ENCODE measurements around the gene NUMA1. TPM values are rescaled to one million over a fixed set of nuclear protein-coding genes. Genes with fewer than 3 reads are reported as not detected.

NUMA1 gene
- total RNA-seq, 2 donors from 2014 or later = 130 to 132 TPM

DNA sequence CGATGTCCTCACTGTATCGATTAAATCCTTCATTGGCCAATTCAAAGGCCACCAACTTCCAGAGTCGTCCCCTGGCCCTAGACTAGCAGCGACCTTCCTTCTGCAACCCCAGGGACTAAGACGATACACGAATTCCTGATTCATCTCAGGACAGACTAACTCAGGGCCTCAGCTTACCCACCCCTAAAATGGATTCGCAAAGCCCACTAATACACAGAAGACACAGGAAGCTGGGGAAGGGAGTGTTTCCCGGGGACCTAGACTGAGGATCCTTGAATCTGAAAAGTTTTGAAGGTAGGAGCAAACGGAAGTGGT, 22.2 kb upstream of the NUMA1 start:
- Mint-ChIP-seq H3K27ac (peak overlapping the region; percentile 92), H3K36me3 (ENCODE audit: low read depth) (peaks cover 38% of the 10 kb centered on the region)

GRCh38 chr11:72102162-72102561, 21.8 kb upstream of the NUMA1 start:
- Histone ChIP-seq H3K9ac (ENCODE audit: extremely low read depth, low read length, poor library complexity, severe bottlenecking) (peak overlapping the region; percentile 96), H3K4me3 (ENCODE audit: low read length) (peak overlapping the region; percentile 93), H3K9me3 (ENCODE audit: control insufficient read depth, low read length) (no peaks in the 10 kb centered on the region), H3K27me3 (ENCODE audit: control insufficient read depth, insufficient read depth, low read length, poor library complexity, severe bottlenecking) (no peaks in the 10 kb centered on the region), H3K36me3 (ENCODE audit: control insufficient read depth, insufficient read depth, low read length) (peaks cover 42% of the 10 kb centered on the region), H3K4me1 (ENCODE audit: control insufficient read depth, insufficient read depth, low read length) (no peaks in the 10 kb centered on the region), H3K27ac (ENCODE audit: low read depth, low read length) (no peak overlapping the region)
- Mint-ChIP-seq H3K4me3 (peak overlapping the region; percentile 80), H3K4me1 (peaks cover 20% of the 10 kb centered on the region), H3K27ac (peak overlapping the region; percentile 92), H3K9me3 (peaks cover 3% of the 10 kb centered on the region), H3K27me3 (ENCODE audit: insufficient read depth) (no peaks in the 10 kb centered on the region), H3K36me3 (ENCODE audit: low read depth) (peaks cover 37% of the 10 kb centered on the region)
- DNase-seq = no peak
- WGBS, 2 experiments (ENCODE audit: insufficient coverage in 1 of 2, insufficient read length in 1 of 2) = 38 to 74% methylated on average over 1 to 4 of the region's 4 CpGs
- TF ChIP-seq, protein P1, sequence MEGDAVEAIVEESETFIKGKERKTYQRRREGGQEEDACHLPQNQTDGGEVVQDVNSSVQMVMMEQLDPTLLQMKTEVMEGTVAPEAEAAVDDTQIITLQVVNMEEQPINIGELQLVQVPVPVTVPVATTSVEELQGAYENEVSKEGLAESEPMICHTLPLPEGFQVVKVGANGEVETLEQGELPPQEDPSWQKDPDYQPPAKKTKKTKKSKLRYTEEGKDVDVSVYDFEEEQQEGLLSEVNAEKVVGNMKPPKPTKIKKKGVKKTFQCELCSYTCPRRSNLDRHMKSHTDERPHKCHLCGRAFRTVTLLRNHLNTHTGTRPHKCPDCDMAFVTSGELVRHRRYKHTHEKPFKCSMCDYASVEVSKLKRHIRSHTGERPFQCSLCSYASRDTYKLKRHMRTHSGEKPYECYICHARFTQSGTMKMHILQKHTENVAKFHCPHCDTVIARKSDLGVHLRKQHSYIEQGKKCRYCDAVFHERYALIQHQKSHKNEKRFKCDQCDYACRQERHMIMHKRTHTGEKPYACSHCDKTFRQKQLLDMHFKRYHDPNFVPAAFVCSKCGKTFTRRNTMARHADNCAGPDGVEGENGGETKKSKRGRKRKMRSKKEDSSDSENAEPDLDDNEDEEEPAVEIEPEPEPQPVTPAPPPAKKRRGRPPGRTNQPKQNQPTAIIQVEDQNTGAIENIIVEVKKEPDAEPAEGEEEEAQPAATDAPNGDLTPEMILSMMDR (conservative IDR thresholded peaks at IDR 0.05) = no peak

More for the DNA sequence above, 22.2 kb upstream of the NUMA1 start:
- Histone ChIP-seq H3K36me3 (ENCODE audit: control insufficient read depth, insufficient read depth, low read length) (peaks cover 37% of the 10 kb centered on the region), H3K4me3 (ENCODE audit: low read length) (peak overlapping the region; percentile 93), H3K27me3 (ENCODE audit: control insufficient read depth, insufficient read depth, low read length, poor library complexity, severe bottlenecking) (no peaks in the 10 kb centered on the region), H3K9me3 (ENCODE audit: control insufficient read depth, low read length) (no peaks in the 10 kb centered on the region), H3K27ac (ENCODE audit: low read depth, low read length) (peak overlapping the region; percentile 69), H3K4me1 (ENCODE audit: control insufficient read depth, insufficient read depth, low read length) (no peaks in the 10 kb centered on the region), H3K9ac (ENCODE audit: extremely low read depth, low read length, poor library complexity, severe bottlenecking) (peak overlapping the region; percentile 96)
- Mint-ChIP-seq H3K4me3 (peak overlapping the region; percentile 80), H3K27me3 (ENCODE audit: insufficient read depth) (no peaks in the 10 kb centered on the region), H3K4me1 (peaks cover 20% of the 10 kb centered on the region), H3K9me3 (peaks cover 3% of the 10 kb centered on the region)
- WGBS, 2 experiments (ENCODE audit: insufficient coverage in 1 of 2, insufficient read length in 1 of 2) = 6 to 7% methylated on average over 6 to 9 of the region's 9 CpGs
- TF ChIP-seq, protein P1 (conservative IDR thresholded peaks at IDR 0.05) = no peak
- no peak for DNase-seq

DNA sequence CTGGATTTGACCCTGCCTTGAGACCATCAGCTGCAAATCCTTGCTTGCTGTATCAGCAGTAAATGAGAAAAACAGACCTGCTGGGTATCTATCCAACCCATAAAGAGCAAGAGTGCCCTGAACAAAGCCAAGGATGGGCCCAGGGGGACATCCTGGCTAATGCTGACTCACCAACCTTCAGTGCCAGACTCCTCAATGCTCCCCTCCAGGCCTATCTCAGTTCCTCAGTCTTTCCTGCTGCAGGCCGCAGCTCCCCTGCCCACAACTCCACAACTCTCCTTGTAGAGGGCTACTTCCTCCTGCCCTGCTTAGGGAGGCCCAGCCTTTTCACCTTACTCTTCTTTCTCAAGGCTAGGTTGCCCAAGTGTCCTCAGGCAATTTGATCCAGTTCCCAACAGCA, 20.1 kb upstream of the NUMA1 start:
- no peaks in the 10 kb centered on the region for H3K27me3 ChIP-seq (ENCODE audit: control insufficient read depth, insufficient read depth, low read length, poor library complexity, severe bottlenecking)
- Mint-ChIP-seq H3K9me3 (peaks cover 3% of the 10 kb centered on the region), H3K36me3 (ENCODE audit: low read depth) (peaks cover 42% of the 10 kb centered on the region), H3K27me3 (ENCODE audit: insufficient read depth) (no peaks in the 10 kb centered on the region), H3K4me1 (peaks cover 20% of the 10 kb centered on the region), H3K27ac (peak overlapping the region; percentile 70), H3K4me3 (no peak overlapping the region)
- no peak overlapping the region for H3K9ac ChIP-seq (ENCODE audit: extremely low read depth, low read length, poor library complexity, severe bottlenecking)
- 98 to 100% methylated on average over 1 of the region's 1 CpG for WGBS, 2 experiments (ENCODE audit: insufficient coverage in 1 of 2, insufficient read length in 1 of 2)
- no peak overlapping the region for H3K4me3 ChIP-seq (ENCODE audit: low read length)
- TF ChIP-seq, protein P1 (conservative IDR thresholded peaks at IDR 0.05) = no peak
- H3K4me1 ChIP-seq (ENCODE audit: control insufficient read depth, insufficient read depth, low read length) = no peaks in the 10 kb centered on the region
- no peaks in the 10 kb centered on the region for H3K9me3 ChIP-seq (ENCODE audit: control insufficient read depth, low read length)
- no peak overlapping the region for H3K27ac ChIP-seq (ENCODE audit: low read depth, low read length)
- peaks cover 50% of the 10 kb centered on the region for H3K36me3 ChIP-seq (ENCODE audit: control insufficient read depth, insufficient read depth, low read length)
- no peak for DNase-seq
